ENCODE results near the gene ID4.

DNA sequence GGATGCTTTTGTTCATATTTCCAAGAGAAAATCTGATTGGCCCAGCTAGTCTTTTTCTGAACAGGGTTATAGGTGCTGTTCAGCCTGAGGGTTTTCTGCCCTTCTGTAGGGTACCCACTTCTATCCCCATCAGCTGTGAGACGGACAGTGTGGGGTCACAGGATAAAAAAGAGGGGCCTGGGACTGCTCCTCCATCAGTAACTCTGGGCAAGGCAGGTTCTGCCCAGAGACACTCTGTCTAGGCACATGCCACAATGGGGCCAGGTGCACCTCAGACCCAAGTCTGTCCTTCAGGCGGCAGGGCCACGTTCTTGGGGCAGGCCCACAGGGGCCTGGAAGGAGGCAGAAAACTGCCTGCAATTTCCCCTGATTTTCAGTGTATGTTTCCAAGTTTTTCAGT lies 20.0 kb downstream of the ID4 start:
- TF ChIP-seq CTCF (conservative IDR thresholded peaks at IDR 0.05 in 1 of 2, IDR thresholded peaks at IDR 0.05 in 1 of 2; ENCODE audit: extremely low read depth in 1 of 2, insufficient read depth in 1 of 2, low read depth in 1 of 2, low read length in 2 of 2) (no peak), EZH2 (IDR thresholded peaks at IDR 0.05; ENCODE audit: borderline replicate concordance, low read length) (no peak)

All from mammary epithelial cell (primary cell).